HUES6 (cell line): ENCODE results near the gene SNX8.
"Not testable (repeated sequence)": the region's sequence is repeated elsewhere in the genome, so short reads cannot be mapped to it uniquely, and the experiment has no call there.

ENCODE experiments used
- H3K27ac ChIP-seq: 2 replicates; pipeline ENCODE4 v1.7.0; 2013; ENCODE audit warnings: low read depth, mild to moderate bottlenecking, low read length, inconsistent platforms
- H3K27me3 ChIP-seq: 2 replicates; pipeline ENCODE4 v1.6.1; 2013; ENCODE audit warnings: low read length; ENCODE audit not compliant: control insufficient read depth, insufficient read depth
- H3K36me3 ChIP-seq: 2 replicates; pipeline ENCODE4 v1.6.1; 2013; ENCODE audit warnings: low read length; ENCODE audit not compliant: control insufficient read depth, insufficient read depth
- H3K4me1 ChIP-seq: 2 replicates; pipeline ENCODE4 v1.6.1; 2013; ENCODE audit warnings: low read length; ENCODE audit not compliant: control insufficient read depth, insufficient read depth
- H3K4me3 ChIP-seq: 2 replicates; pipeline ENCODE4 v1.5.1; 2013; ENCODE audit warnings: low read depth, low read length
- H3K9ac ChIP-seq: one replicate; pipeline ENCODE4 v1.6.1; 2013; ENCODE audit warnings: mild to moderate bottlenecking, low read length
- H3K9me3 ChIP-seq: 2 replicates; pipeline ENCODE4 v1.6.1; 2013; ENCODE audit warnings: low read depth, low read length; ENCODE audit not compliant: control insufficient read depth, insufficient read depth

SNX8 gene

DNA sequence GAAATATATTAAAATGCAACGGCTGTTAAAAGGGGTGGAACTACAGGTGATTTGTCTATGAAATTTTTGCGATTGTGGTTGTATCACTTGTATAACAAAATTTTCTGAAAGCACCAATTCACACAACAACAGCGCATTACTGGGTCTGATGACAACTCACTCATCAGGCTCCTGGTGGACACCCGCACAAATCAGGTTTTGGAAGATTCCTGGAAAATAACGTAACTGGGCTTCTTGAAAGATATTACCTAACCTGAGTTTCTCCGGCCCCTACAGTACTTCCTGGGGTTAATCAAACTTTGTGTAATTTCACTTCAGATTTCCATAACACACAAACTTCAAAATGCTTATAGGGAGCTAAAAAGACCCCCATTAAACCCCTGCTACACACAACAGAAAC, 7.6 kb downstream of the SNX8 start:
- Histone ChIP-seq H3K9ac (no peak overlapping the region), H3K27ac (no peak overlapping the region), H3K27me3 (no peaks in the 10 kb centered on the region), H3K4me1 (peaks cover 9% of the 10 kb centered on the region), H3K36me3 (no peaks in the 10 kb centered on the region), H3K9me3 (peaks cover 5% of the 10 kb centered on the region), H3K4me3 (no peak overlapping the region)

DNA sequence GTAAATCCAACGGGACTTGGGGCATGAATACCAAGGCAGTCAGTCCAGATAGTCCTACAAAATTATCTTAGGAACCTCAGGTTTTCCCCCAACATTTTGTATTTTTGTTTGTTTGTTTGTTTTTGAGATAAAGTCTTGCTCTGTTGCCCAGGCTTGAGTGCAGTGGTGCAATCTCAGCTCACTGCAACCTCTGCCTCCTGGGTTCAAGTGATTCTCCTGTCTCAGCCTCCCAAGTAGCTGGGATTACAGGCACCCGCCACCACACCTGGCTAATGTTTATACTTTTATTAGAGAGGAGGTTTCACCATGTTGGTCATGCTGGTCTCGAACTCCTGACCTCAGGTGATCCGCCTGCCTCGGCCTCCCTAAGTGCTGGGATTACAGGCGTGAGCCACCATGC, 9.0 kb downstream of the SNX8 start:
- peaks cover 15% of the 10 kb centered on the region for H3K4me1 ChIP-seq
- H3K4me3 ChIP-seq, H3K9ac ChIP-seq, H3K36me3 ChIP-seq, H3K27me3 ChIP-seq, H3K27ac ChIP-seq, H3K9me3 ChIP-seq: not testable (repeated sequence)

GRCh38 chr7:2303520-2303919, 10.7 kb downstream of the SNX8 start:
- H3K27ac ChIP-seq, result not testable (repeated sequence)

GRCh38 chr7:2302743-2303397, 11.4 kb downstream of the SNX8 start:
- not testable (repeated sequence) for H3K9ac ChIP-seq, H3K4me3 ChIP-seq, H3K36me3 ChIP-seq, H3K9me3 ChIP-seq, H3K27ac ChIP-seq, H3K4me1 ChIP-seq, H3K27me3 ChIP-seq

More at GRCh38 chr7:2303520-2303919, 10.7 kb downstream of the SNX8 start:
- not testable (repeated sequence) for H3K4me1 ChIP-seq, H3K27me3 ChIP-seq, H3K9me3 ChIP-seq, H3K36me3 ChIP-seq, H3K9ac ChIP-seq, H3K4me3 ChIP-seq

DNA sequence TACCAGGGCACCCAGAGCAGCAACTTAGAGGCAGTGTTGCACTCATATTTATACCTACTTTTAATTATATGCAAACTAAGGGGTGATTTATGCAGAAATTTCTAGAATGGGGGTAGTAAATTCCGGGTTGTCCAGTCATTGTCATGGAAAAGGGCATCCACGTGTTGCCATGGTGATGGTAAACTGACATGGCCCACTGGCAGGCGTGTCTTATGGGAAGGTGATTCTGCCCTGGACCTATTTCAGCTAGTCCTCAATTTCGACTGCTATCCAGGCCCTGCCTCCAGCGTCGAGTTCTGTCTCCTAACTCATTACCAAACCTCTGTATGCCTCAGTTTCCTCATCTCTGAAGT, 12.8 kb downstream of the SNX8 start:
- H3K9me3 ChIP-seq, result peaks cover 8% of the 10 kb centered on the region
- H3K27me3 ChIP-seq, result no peaks in the 10 kb centered on the region
- peaks cover 8% of the 10 kb centered on the region for H3K4me1 ChIP-seq
- no peak overlapping the region for H3K4me3 ChIP-seq
- no peak overlapping the region for H3K9ac ChIP-seq
- H3K27ac ChIP-seq, result peak overlapping the region; percentile 8
- no peaks in the 10 kb centered on the region for H3K36me3 ChIP-seq

DNA sequence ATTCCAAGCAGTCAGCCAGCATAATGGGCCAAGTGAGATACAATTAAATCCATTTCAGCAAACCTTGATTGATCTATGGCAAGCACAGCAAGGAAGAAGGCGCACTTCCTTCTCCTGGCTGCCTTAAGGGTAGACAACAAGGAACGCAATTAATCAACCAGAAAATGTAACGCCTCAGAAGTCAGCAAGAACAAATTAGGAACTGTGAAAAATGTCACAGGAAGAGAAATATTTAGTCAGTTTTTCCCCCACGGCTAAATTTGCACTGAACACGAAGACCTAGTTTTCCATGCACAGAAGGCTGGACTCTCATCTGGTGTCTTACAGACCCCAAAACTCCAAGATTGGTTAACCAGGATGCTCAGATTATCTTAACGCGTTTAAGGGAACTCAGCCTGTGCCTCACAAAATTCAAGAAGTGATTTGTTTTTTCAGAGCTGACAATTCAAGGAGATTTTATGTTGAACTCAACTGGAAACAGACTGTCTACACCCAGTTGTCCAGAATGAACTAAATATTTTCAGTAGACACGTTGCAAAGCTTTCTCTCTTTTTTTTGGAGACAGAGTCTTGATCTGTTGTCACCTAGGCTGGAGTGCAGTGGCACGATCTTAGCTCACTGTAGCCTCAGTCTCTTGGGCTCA, 14.2 kb downstream of the SNX8 start:
- Histone ChIP-seq H3K27ac (no peak overlapping the region), H3K4me3 (no peak overlapping the region), H3K36me3 (no peaks in the 10 kb centered on the region), H3K4me1 (peaks cover 8% of the 10 kb centered on the region), H3K27me3 (no peaks in the 10 kb centered on the region), H3K9ac (no peak overlapping the region), H3K9me3 (peaks cover 8% of the 10 kb centered on the region)

DNA sequence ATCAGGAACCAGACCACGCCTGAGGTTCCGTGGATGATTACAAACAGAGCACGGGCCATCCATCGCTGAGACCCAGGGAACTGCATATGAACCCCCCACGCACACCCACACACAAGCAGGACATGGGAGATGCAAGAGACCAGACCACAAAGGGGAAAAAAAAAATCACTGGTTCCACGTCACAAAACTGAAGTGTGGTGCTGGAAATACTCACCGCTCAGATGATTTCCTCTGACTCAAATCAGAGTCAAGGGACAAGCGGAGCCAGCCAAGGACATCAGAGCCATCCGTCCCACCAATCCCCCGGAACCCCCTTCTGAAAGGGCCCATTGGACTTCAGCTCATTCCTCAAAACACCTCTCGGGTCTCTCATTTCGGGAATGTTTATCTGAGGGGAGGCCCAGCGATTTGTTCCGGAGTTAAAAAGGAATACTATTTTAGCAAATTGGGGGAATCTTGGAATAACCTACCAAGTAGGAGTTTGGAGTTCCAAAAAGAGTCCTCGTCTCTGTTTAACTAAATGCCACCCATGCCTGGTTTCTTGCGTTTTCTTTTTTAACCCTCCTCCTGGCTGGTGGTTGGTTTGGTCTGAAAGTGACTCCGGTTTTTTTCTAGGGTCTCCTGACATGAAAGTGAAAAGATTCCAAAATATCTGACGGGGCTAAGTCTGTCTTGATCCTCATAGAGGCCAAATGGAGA, 15.0 kb downstream of the SNX8 start:
- H3K9me3 ChIP-seq, result peaks cover 4% of the 10 kb centered on the region
- H3K9ac ChIP-seq, result no peak overlapping the region
- H3K36me3 ChIP-seq, result no peaks in the 10 kb centered on the region
- no peak overlapping the region for H3K4me3 ChIP-seq
- H3K4me1 ChIP-seq, result peaks cover 8% of the 10 kb centered on the region
- H3K27me3 ChIP-seq, result no peaks in the 10 kb centered on the region
- H3K27ac ChIP-seq, result no peak overlapping the region

GRCh38 chr7:2296832-2297231, 17.4 kb downstream of the SNX8 start:
- peaks cover 4% of the 10 kb centered on the region for H3K9me3 ChIP-seq
- H3K4me1 ChIP-seq, result peaks cover 8% of the 10 kb centered on the region
- H3K27ac ChIP-seq, result no peak overlapping the region
- H3K9ac ChIP-seq, result no peak overlapping the region
- H3K27me3 ChIP-seq, result no peaks in the 10 kb centered on the region
- H3K36me3 ChIP-seq, result no peaks in the 10 kb centered on the region
- no peak overlapping the region for H3K4me3 ChIP-seq

GRCh38 chr7:2295936-2296620, 18.2 kb downstream of the SNX8 start:
- Histone ChIP-seq H3K27me3 (no peaks in the 10 kb centered on the region), H3K4me3 (no peak overlapping the region), H3K9ac (no peak overlapping the region), H3K9me3 (no peaks in the 10 kb centered on the region), H3K36me3 (no peaks in the 10 kb centered on the region), H3K4me1 (peaks cover 3% of the 10 kb centered on the region), H3K27ac (no peak overlapping the region)

DNA sequence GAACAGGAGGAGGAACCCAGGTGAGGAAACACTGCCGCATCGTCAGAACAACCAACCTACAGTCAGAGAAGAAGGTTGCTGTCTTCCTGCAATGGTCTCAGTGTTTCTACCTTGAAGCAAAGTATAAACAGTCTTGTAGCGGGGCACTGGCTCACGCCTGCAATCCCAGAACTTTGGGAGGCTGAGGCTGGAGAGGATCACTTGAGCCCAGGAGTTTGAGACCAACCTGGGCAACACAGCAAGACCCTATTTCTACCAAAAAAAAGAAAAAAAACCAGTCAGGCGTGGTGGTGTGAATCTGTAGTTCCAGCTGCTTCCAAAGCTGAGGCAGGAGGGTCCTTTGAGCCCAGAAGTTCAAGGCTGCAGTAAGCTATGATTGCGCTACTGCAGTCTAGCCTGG, 23.4 kb downstream of the SNX8 start:
- Histone ChIP-seq H3K4me1 (no peaks in the 10 kb centered on the region), H3K4me3 (no peak overlapping the region), H3K27ac (no peak overlapping the region), H3K9me3 (no peaks in the 10 kb centered on the region), H3K9ac (no peak overlapping the region), H3K27me3 (no peaks in the 10 kb centered on the region), H3K36me3 (0 out of 2 replicates have a peak, but pooled peaks cover 2% of the 10 kb centered on the region)

- Histone ChIP-seq H3K4me3 (no peak overlapping the region), H3K9ac (no peak overlapping the region), H3K9me3 (no peaks in the 10 kb centered on the region), H3K27ac (no peak overlapping the region), H3K4me1 (no peaks in the 10 kb centered on the region), H3K36me3 (0 out of 2 replicates have a peak, but pooled peaks cover 2% of the 10 kb centered on the region), H3K27me3 (no peaks in the 10 kb centered on the region)
These were observed 24.6 kb downstream of the SNX8 start for GRCh38 chr7:2289621-2290020.
